CD4-positive, alpha-beta T cell treated with Interleukin-15 for 4 hours (primary cell): Measurements from ENCODE around the gene MSN.
"Not testable (repeated sequence)": the region's sequence is repeated elsewhere in the genome, so short reads cannot be mapped to it uniquely, and the experiment has no call there.

ENCODE experiments used
- DNase-seq: peaks from one replicate; pipeline ENCODE4 v3.0.0-alpha.2; 2020; ENCODE audit warnings: low spot score

The MSN gene

DNA sequence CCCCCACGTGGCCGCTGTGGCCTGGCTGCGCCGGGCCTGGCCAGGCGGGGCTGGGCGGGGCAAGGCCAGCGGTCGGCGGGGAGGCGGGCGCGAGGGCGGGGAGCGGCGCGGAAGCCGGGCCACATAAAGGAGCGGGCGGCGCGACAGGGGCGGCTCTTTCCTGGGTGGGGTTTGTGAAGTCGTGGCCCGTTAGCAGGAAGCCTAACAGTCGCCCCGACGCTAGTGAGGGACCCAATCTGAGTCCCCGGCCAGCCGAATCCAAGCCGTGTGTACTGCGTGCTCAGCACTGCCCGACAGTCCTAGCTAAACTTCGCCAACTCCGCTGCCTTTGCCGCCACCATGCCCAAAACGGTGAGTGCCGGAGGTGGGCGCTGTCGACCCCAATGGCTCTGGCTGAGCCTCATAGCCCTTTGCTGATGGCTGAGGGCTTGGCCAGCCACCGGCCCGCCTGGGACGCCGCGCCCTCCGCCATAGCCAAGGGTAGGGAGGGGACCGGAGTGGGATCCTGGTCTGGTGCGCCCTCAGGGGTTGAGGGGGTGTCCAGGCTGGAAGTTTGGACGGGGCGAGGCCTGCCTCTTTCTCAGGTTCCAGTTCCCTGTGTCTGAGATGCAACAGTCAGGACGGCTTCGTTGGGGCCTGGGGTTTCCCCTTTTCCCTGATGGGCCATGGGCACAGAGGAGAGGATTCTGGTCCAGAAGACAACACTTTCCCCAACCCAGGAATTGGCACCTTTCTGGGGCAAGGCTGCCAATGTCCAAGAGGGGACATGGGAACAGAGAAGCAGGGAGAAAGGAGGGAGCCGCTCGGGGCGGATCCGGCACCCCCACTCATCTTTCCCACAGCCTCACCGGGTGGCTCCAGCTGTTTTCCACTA lies at the start of gene MSN:
Gene MSN, plus strand, starts transcription at position 152 of the 874 bp plus-strand sequence. Its CDS starts 188 bp downstream, at position 340.
- peak; percentile 75 for DNase-seq

DNA sequence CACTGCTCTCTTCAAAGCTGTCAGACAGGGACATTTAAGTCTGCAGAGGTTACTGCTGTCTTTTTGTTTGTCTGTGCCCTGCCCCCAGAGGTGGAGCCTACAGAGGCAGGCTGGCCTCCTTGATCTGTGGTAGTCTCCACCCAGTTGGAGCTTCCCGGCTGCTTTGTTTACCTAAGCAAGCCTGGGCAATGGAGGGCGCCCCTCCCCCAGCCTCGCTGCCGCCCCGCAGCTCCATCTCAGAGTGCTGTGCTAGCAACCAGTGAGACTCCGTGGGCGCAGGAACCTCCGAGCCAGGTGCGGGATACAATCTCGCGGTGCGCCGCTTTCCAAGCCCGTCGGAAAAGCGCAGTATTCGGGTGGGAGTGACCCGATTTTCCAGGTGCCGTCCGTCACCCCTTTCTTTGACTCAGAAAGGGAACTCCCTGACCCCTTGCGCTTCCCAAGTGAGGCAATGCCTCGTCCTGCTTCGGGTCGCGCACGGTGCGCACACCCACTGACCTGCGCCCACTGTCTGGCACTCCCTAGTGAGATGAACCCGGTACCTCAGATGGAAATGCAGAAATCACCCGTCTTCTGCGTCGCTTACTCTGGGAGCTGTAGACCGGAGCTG lies 47.3 kb upstream of the MSN start:
- not testable (repeated sequence) for DNase-seq

DNA sequence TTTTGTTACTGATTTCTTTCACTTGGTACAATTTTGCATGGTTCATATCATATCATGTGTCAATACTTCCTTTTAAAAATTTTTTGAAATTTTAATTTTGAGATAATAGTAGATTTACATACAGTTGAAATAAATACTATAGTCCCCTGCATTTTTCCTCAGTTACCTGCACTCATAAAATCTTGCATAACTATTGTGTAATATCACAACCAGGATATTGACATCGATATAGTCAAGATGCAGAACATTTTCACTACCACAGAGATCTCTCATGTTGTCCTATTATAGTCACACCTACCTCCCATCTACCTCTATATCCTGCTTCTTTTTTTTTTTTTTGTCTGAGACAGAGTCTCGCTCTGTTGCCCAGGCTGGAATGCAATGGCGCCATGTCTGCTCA lies 36.7 kb upstream of the MSN start:
- DNase-seq = no peak

DNA sequence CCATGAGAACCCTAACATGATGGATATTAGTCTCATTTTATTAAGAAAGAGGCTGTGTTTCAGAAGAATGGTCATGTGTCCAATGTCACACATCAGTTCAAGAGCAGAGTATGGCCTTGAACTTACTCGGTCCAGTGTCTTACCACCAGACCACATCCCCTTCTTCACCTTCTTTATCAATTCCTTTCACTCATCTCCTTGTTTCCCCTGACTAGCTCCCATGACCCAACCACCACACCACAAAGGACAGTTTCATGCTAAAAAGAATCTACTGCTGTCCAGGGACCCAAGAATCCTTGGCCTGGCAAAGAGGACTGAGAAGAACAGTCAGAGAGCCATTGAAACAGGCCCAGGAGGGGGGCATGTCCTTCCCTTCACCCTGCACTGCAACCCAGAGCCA lies 33.6 kb upstream of the MSN start:
- DNase-seq = no peak

DNA sequence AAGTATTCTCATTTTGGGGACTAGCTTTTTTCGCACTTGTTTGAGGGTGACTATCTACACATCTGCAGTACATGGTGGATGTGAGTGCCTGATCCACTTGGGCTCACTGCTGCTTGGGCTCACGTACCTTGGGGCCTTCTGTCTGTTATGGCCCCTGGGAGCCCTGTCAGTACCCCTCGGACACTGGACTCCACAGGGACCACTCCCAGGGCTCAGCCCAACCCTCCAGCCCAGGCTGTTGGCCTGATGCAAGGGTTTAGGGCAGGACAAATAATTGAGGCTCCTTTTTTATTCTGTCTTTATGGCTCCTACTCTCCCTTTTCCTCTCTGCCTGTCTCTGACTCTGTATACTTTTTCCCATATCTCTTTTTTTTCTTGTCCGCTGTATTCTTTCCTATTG lies 32.7 kb upstream of the MSN start:
- no peak for DNase-seq

DNA sequence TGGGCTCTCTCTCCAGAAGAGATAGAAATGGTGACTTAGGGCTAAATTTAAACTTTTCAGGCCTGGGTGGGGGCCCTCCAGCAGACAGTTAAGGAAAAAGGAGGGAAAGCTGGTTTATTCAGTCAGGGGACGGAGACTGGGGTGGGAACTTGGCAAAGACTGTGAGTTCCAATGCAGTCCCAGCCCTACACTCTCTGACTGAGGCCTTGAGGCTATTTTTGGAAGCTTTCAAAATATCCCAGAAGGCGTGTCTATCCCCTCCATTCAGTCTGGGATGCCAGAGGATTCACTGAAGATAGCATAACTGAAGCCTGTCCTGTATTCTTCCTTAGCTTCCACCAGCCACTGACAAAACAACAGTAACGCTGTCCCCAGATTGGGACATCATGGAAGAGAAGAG lies 32.1 kb upstream of the MSN start:
- DNase-seq = no peak

DNA sequence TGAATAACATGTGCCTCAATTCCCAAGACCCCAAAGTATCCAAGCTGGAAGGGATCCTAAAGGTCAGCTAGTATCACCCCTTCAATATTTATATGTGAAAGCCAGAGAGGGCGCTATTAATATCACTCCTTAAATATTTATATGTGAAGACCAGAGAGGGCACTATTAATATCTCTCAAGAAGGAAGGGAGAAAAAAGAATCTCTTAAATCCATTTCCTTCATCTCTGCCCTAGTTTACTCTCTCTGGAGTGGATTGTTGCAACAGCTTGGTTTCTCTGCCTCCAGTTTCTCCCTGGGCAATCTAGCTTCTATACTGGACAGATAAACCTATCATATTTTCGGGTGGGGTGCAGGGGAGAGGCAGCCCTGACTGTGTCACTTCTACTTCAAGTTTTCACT lies 31.6 kb upstream of the MSN start:
- DNase-seq = no peak

DNA sequence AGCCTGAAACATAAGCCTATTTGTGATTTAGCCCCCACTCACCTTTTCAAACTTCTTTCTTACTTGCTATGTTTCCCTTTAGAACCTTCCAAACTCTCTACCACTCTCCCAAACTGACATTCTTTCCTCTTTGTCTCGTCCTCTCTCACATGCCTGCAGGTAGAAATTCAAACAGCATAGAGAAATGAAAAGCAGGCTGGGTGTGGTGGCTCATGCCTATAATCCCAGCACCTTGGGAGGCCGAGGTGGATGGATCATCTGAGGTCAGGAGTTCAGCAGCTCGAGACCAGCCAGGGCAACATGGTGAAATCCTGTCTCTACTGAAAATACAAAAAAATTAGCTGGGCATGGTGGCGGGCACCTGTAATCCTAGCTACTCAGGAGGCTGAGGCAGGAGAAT lies 31.2 kb upstream of the MSN start:
- not testable (repeated sequence) for DNase-seq

DNA sequence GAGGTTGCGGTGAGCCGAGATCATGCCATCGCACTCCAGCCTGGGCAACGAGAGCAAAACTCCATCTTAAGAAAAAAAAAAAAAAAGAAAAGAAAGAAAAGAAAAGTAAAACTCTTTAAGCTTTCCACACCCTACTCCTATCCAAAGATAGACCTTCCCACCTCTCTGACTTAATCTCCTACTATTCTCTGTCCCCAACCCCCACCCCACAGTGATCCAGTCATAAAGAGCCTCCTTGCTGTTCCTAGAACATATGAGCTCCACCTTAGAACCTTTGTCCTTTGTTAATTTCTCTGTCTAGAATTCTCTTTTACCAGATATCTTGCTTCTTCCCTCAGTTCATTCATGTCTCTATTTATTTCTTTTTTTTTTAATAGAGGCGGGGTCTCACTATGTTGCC lies 30.1 kb upstream of the MSN start:
- no peak for DNase-seq

DNA sequence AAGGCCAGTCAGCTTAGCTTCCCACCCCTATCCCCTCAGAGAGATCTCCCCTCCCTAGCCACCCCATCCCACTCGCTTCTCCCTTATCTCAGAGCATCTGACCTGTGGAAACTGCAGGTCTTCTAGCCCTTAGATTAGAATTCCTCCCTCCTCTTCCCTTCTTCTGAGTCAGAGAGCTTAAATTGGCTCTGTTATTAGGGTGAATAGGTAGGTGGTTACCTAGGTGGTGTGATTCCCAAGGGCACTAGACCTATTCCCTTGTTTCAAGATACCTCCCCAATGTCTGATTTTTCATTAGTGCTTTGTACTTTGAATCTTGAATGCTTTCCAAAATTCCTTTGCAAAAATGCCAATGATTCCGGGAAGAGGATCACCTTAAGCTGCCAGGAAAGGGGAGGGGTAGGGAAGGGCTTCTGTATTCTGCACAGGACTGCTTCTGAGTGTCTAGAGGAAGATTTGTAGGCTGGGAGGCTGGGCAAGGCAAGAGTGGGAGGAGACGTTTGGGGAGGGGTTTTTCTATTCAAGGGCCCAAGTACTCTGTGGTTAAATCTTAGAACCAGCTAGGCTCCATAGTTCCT lies 24.5 kb upstream of the MSN start:
- no peak for DNase-seq

DNA sequence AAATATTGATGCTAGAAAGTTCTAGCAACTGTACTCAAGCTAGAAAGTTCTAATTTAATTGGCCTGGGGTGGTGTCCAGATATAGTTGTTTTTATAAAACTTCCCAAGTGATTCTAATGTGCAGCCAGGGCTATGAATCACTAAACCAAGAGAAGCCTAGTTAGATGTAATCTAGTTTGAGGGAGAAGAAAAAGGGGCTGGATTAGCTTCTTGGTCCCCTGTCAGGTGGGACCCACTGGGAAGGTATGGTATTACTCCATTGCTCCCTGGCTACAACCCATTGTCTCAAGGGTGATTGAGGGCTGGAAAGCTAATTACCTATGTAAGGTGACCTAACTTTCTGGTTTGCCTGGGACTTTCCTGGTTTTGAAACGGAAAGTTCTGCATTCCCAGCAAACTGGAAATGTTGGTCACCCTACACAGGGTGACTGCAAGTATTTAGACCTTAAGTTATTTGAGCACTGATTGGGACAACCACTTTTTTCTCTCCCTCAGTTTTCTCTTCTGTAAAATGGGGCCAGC lies 23.9 kb upstream of the MSN start:
- no peak for DNase-seq

DNA sequence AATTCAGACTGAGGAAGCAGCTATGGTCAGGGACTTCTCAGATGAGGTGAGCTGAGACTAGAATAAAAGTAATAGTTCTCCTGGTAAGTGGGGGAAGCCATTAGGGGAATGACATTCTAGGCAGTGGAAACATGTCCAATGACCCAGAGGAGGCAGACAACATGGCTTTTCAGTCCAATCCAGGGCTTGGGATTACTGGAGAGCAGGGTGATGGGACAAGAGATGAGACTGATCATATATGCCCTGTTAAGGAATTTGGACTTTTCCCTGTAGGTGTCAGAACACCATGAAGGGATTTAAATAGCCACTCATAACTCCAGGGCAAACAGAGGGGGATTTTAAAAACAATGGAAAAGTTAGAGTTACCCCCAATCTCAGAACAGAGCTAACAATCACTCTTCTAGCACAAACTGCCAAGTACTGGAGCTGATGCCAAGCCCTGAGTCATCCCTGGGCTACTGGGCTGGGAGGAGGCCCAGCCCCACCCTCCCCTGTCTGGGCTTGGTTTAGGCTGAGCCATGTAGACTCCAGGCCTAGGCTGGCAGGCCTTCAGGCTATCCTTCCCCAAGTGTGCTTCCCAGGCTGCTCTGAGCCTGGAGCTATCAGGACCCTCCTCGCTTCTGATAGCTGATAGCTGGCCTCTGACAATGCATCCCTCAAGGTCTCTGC lies 22.7 kb upstream of the MSN start:
- DNase-seq = peak; percentile 21

DNA sequence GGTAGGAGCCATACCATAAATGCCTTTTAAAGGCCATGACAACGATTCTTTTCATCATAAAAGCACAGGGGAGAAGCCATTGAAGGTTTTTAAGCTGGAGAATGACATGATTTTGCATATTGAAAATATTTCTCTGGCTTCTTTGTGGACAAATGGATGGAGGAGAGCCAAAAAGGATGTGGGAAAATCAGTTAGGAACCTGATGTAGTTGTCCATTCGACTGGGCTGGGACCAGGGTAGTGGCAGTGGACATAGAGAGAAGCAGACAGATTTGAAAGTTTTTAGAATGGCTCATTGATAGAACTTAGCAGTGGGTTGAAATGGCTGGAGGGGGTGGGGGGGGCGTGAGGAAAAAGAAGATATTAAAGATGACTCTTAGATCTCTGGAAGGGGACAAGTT lies 19.7 kb upstream of the MSN start:
- DNase-seq = no peak

DNA sequence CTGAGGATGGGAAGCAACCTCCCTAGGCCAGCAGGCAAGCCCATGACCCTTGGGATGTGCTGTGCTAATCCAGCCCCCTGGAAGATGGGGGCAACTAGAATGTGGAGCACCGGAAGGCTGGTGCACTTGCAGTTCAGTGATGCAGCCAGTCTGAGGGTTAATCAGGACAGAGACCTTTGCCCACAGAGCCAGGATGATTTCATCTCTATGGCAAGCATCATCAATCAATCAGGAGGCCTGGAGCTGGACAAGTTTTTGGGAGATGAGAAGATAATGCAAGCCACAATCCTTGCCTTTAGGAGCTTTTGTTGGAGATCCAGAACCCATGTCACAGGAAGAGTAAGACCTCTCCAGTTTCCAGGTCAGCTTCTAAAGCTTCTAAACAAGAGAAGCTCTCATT lies 15.4 kb upstream of the MSN start:
- no peak for DNase-seq

DNA sequence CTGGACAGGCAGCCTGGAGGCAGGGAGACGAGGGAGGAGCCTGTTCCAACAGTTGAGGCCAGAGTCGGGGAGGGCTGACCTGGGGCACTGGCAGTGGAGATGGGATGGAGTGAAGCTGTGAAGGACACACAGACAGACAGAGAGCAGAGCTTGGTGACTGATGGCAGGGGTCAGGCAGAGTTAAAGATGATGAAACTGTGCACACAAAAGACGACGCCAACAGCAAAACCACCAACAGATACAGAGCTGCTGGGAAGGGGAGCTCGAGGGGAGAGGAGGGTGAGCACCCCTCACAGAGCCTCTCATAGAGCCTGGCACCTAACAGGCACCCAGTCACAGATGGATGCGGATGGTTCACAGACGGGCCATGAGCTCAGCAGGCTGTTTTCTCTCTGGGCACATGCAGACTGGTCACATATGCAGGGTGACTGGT lies 10.4 kb upstream of the MSN start:
- DNase-seq = not testable (repeated sequence)

DNA sequence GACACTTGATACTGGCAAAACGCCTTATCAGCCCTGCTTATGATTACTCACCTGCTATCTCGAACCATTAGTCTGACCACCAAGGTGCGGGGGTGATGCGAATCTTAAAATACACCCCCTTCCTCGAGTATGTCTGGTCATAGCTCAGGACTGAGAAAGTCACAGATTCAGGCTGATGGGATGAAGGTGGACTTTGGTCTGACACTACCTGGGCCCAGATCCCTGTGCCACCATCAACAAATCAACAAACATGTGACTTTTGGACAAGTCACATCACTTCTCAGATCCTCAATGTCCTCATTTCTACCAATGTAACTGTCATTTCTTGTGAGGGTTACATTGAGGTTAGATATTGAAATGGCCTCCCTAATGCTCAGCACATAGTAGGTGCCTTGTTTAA lies 9.8 kb upstream of the MSN start:
- no peak for DNase-seq

DNA sequence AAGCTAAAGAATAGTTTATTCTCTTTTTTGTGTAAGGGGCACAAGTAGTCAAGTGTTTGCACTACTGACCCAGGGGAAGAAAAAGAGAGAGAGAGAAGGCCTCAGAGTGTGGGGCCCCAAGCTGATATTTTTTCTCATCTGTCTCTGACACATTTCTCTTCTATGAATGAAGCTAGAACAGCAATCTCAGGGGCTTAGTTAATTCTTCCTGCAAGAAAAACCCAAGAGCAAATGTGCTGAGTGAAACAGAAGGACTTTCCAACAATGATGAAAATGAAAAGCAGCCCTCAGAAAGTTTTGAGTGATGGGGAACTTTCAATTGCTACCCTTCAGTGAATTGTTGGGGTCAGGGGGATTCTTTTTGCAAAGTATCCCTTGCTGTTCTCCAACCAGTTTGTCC lies 9.2 kb upstream of the MSN start:
- no peak for DNase-seq

DNA sequence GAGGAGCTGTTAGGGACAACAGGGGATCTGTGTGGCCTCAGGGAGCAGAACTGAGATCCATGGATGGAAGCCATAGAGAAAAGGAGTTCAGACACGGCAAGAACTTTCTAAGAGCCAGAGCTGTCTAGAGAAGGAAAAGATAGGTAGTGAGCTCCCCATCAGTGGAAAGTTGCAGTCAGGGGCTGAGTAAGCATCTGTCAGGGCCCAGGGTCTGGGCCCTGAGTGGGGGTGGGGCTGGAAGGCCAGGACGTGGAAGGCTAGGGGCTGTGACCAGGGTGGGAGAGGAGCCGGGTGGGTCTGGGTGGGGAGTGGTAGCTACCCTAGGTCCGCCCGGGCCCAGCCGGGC lies 324 bp upstream of the MSN start:
- peak; percentile 13 for DNase-seq

DNA sequence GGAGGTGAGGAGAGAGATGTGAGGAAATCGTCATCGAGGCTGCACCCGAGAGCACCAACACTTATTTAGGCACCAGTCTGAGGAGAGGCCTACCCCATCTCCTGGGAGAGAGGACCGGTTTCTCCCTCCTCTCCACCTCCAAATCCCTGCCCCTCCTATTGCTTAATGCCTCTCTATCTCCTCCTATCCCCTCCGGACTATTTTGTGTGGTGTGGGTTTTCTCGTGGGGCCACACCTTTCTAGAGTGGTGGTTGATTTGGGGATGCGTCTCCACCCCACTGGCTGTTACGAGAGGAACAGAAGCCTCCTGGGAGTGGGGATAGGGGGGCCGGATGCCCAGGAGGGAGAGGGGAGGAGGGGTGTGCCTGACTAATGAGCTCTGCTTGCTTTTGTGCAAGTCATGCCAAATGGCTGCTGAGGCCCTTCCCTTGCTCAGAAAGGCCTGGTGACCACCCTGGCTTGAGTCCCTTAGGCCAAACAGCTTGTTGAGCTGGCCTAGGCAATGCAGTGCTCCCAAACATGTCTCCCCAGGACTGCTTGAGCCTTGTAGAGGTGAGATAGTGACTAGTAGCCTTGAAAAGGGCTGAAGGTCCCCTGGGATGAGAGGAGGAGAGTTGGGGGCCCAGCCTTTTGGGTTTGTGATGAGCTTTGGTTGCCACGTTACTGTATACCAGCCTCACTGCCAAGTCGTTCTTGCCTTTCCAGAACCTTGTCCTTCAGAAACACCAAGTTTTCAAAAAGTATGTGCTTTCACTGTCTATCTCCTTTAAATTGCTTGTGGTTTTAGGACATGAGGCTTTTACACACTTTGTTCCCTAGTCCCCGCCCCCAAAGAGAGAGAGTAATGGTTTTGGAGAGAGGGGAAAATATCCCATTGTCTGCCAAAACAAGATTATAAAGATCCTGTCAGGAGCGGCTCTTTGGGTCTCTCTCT lies 1.2 kb downstream of the MSN start:
- peak; percentile 65 for DNase-seq

DNA sequence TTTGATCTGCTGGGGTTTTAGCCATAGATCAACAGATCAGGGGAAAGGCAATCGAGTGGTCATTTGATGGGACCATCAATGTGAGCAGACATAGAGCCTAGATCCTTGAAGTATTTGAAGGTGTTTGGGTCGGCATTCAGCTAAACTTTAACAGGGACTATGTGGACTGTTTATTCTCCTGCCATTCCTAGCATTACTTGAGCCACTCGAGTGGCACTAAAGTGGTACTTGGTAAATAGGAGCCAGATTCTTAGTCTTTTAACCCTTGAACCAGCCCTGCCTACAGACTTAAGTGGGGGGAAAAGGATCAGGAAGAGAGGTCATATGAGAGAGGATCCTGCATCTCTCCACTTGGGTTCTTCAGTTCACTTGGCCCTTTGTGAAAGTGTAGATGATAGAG lies 3.8 kb downstream of the MSN start:
- no peak for DNase-seq

DNA sequence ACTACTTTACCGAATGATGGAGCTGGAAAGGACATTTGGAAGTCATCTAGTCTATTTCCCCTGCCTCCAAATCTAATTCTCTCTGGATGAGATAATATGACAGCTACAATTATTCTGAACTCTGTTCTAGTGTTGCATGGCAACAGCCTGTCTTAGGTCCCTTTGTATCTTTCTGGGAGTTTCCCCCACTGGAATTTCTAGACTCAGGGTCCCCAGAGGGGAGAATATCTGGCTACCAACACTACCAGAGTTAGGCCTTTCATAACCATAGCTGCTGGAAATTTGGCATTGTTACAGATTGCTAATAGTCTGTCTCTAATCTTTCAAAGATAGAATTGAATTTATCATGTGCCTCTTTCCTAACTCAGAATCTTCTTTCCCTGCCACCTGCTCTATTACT lies 4.5 kb downstream of the MSN start:
- no peak for DNase-seq

DNA sequence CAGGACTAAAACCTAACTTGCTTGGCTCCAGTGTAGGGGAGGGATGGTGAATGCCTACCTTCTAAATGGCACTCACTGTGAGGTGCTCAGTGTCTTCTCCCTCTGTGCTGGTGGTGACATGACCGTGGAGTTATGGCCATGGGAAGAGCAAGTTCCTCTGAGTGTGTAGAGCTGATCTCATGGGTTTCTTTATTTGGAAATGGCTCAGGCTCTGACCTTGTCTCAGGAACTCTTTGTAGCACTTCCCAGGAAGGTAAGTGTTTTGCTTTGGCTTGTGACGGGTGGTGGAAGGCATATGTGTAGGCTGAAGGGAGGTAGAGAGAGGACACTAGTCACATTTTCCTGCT lies 6.4 kb downstream of the MSN start:
- DNase-seq = no peak
